ENCODE data around the gene MIGA2.
A peak's percentile ranks its signal among the peaks of the same experiment; 100 is the strongest.

The MIGA2 gene

DNA sequence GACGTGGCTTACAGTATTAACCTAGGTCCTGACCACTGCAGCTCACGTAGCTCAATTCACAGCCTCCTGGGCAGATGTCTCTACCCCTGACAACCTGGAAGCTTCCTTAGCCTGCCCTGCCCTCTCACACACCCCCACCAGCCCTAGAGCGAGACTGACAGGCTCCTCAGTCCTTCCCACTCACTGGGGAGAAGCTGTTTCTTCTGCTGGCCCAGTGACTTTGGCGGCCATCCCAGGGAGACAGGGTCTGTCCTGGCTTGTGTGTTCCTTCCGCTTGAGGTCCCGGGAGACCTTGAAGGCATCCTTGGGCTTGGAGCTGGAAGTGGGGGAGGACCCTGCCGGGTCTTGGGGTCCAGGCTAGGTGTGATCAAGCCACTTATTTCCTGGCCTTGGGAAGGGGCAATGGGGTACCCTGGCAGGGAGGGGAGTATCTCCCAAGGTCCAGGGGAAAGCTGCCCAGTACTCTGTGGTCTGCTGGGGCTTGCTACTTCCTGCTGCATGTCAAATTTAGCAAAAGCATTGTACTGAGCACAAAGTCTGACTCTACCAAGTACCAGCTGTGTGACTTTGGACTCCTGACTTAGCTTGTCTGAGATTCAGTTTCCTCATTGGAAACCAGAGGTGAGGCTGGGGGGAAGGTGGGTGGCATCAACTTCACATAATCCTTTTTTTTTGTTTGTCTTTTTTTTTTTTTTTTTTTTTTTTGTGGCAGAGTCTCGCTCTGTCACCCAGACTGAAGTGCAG is 1.9 kb downstream of the MIGA2 start:
- Histone ChIP-seq H3K4me1 (ENCODE audit: low read depth, poor library complexity, severe bottlenecking) (peaks cover 20% of the 10 kb centered on the region), H2AFZ (ENCODE audit: low read depth) (no peak overlapping the region), H3K27ac (no peak overlapping the region), H3K4me2 (peak overlapping the region; percentile 95; the same call in 1 of the 2 replicates), H3K9ac (no peak overlapping the region), H3K79me2 (ENCODE audit: insufficient read depth, low read depth) (peaks cover 11% of the 10 kb centered on the region; the same call in 1 of the 2 replicates), H3K36me3 (ENCODE audit: insufficient read depth) (no peaks in the 10 kb centered on the region; the same call in 1 of the 2 replicates), H3K27me3 (ENCODE audit: insufficient read depth, low read depth) (no peaks in the 10 kb centered on the region), H4K20me1 (ENCODE audit: insufficient read depth) (no peaks in the 10 kb centered on the region), H3K4me3 (IDR thresholded peaks at IDR 0.05; ENCODE audit: insufficient read depth, low read depth, low read length) (no peak overlapping the region)
- TF ChIP-seq, protein P1, sequence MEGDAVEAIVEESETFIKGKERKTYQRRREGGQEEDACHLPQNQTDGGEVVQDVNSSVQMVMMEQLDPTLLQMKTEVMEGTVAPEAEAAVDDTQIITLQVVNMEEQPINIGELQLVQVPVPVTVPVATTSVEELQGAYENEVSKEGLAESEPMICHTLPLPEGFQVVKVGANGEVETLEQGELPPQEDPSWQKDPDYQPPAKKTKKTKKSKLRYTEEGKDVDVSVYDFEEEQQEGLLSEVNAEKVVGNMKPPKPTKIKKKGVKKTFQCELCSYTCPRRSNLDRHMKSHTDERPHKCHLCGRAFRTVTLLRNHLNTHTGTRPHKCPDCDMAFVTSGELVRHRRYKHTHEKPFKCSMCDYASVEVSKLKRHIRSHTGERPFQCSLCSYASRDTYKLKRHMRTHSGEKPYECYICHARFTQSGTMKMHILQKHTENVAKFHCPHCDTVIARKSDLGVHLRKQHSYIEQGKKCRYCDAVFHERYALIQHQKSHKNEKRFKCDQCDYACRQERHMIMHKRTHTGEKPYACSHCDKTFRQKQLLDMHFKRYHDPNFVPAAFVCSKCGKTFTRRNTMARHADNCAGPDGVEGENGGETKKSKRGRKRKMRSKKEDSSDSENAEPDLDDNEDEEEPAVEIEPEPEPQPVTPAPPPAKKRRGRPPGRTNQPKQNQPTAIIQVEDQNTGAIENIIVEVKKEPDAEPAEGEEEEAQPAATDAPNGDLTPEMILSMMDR (conservative IDR thresholded peaks at IDR 0.05; ENCODE audit: low read depth, low read length) = no peak

DNA sequence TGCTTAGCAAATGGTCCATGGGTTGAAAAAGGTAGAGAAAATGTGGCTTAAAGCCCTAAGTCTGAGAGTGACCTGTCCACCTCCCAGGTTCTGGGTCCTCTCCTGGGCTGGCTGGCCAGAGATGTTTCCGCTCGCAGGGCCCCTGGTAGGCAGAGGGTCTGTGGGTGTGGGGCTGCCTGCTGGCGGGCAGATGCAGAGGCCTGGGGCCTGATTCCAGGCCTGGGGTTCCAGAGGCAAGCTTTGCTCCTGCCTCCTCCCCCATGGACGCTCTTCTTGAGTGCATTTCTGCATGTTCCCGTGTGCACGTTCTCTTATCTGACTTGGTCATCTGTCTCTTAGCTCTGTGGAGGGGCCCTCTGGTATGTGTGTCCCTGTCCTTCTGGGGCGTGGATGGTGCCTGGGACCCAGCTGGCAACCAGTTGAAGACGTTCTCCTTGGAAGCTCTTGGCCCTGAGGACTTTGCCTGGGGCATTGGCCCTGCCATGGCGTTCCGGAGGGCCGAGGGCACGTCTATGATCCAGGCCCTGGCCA is 3.8 kb downstream of the MIGA2 start:
- Histone ChIP-seq H3K27ac (no peak overlapping the region), H2AFZ (ENCODE audit: low read depth) (no peak overlapping the region), H3K4me1 (ENCODE audit: low read depth, poor library complexity, severe bottlenecking) (peaks cover 20% of the 10 kb centered on the region), H3K36me3 (ENCODE audit: insufficient read depth) (no peaks in the 10 kb centered on the region; the same call in 1 of the 2 replicates), H4K20me1 (ENCODE audit: insufficient read depth) (no peaks in the 10 kb centered on the region), H3K27me3 (ENCODE audit: insufficient read depth, low read depth) (no peaks in the 10 kb centered on the region), H3K9ac (no peak overlapping the region), H3K4me2 (no peak overlapping the region), H3K4me3 (IDR thresholded peaks at IDR 0.05; ENCODE audit: insufficient read depth, low read depth, low read length) (no peak overlapping the region), H3K79me2 (ENCODE audit: insufficient read depth, low read depth) (peaks cover 11% of the 10 kb centered on the region; the same call in 1 of the 2 replicates)
- TF ChIP-seq, protein P1 (conservative IDR thresholded peaks at IDR 0.05; ENCODE audit: low read depth, low read length) = no peak

DNA sequence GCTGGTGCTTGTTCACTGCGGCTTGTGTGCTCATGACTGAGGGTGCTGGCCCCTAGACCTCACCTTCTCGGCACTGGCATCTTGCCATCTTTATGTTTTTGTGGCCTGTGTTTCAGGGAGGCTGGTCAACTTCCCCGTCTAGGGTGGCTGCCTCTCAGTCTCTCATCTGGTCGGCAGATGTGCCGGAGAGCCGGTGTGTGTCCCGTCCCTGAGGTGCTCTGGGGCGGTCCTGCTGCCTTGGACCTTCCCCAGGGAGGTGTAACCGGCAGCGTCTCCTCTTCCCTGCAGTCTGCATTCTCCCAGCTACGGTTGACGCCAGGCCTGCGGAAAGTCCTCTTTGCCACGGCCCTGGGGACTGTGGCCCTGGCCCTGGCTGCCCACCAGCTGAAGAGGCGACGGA is 5.6 kb downstream of the MIGA2 start:
- TF ChIP-seq, protein P1 (conservative IDR thresholded peaks at IDR 0.05; ENCODE audit: low read depth, low read length) = no peak
- Histone ChIP-seq H3K4me1 (ENCODE audit: low read depth, poor library complexity, severe bottlenecking) (peaks cover 14% of the 10 kb centered on the region), H3K27ac (no peak overlapping the region), H2AFZ (ENCODE audit: low read depth) (no peak overlapping the region), H4K20me1 (ENCODE audit: insufficient read depth) (no peaks in the 10 kb centered on the region), H3K36me3 (ENCODE audit: insufficient read depth) (no peaks in the 10 kb centered on the region; the same call in 1 of the 2 replicates), H3K9ac (no peak overlapping the region), H3K79me2 (ENCODE audit: insufficient read depth, low read depth) (peaks cover 11% of the 10 kb centered on the region; the same call in 1 of the 2 replicates), H3K4me3 (IDR thresholded peaks at IDR 0.05; ENCODE audit: insufficient read depth, low read depth, low read length) (no peak overlapping the region), H3K27me3 (ENCODE audit: insufficient read depth, low read depth) (no peaks in the 10 kb centered on the region), H3K4me2 (no peak overlapping the region)

DNA sequence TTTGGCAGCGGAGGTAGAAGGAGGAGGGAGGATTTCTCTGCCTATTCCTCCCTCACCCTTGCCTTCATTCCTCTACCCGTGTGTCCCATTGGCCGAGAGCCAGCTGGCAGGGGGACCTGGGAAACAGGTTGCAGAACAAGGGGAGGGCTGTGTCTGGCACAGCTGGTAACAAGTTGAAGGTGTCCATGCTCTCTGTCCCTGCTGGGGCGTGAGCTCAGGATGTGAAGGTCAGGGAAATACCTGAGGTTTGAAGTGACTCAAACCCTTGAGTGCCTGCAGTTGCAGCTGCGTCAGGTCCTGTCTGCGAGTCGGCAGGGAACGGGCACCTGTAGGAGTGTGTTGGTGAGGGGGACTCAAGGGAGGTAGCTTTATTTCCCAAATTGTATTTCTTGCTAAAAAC is 16.2 kb downstream of the MIGA2 start:
- Histone ChIP-seq H3K27ac (no peak overlapping the region), H3K36me3 (ENCODE audit: insufficient read depth) (no peaks in the 10 kb centered on the region), H3K4me1 (ENCODE audit: low read depth, poor library complexity, severe bottlenecking) (no peaks in the 10 kb centered on the region), H3K27me3 (ENCODE audit: insufficient read depth, low read depth) (no peaks in the 10 kb centered on the region), H3K4me2 (no peak overlapping the region), H4K20me1 (ENCODE audit: insufficient read depth) (no peaks in the 10 kb centered on the region), H3K9ac (no peak overlapping the region), H3K79me2 (ENCODE audit: insufficient read depth, low read depth) (no peaks in the 10 kb centered on the region), H3K4me3 (IDR thresholded peaks at IDR 0.05; ENCODE audit: insufficient read depth, low read depth, low read length) (no peak overlapping the region), H2AFZ (ENCODE audit: low read depth) (no peak overlapping the region)
- TF ChIP-seq, protein P1 (conservative IDR thresholded peaks at IDR 0.05; ENCODE audit: low read depth, low read length) = no peak

Data from KMS-11 (cell line).